Panc1 (cell line): Measurements from ENCODE around the gene TANGO2. TPM values are rescaled to one million over a fixed set of nuclear protein-coding genes. Genes with fewer than 3 reads are reported as not detected.

ENCODE experiments used
- ATAC-seq: fragments of 200-7000 bp; cut with Tn5 transposase; 2 replicates; pipeline ENCODE4 v1.9.1; 2020; ENCODE audit warnings: mild to moderate bottlenecking, moderate library complexity
- BruUV-seq: library from RNA; stranded (reverse); fragments of 400-500 nt; replicated peaks from 2 replicates; lab custom pipeline; 2021; lab: Mats Ljungman, UMichigan
- CTCF ChIA-PET: fragments of 300-600 bp; sonication (Branson Sonifier 250); formaldehyde crosslinking; loops from one replicate; lab custom pipeline; 2022; ENCODE audit warnings: antibody characterized with exemption; lab: Charles Lee
- POLR2A ChIA-PET: fragments of 300-600 bp; sonication (Branson Sonifier 250); formaldehyde crosslinking; loops from one replicate; lab custom pipeline; 2022; ENCODE audit warnings: antibody characterized with exemption; lab: Charles Lee
- DNase-seq: peaks from one replicate; pipeline ENCODE4 v3.0.0-alpha.2; 2010; ENCODE audit warnings: low read depth, low spot score
- H3K27ac ChIP-seq: 2 replicates; pipeline ENCODE4 v1.5.1; 2011; ENCODE audit warnings: mild to moderate bottlenecking, low read length, inconsistent platforms
- H3K27me3 ChIP-seq: fragments of 200-500 bp; sonication (Bioruptor generic); 2 replicates; pipeline ENCODE4 v1.6.0; 2014; ENCODE audit warnings: low read length, inconsistent platforms; ENCODE audit not compliant: control insufficient read depth, insufficient read depth
- H3K36me3 ChIP-seq: fragments of 200-500 bp; sonication (Bioruptor generic); 2 replicates; pipeline ENCODE4 v1.5.1; 2014; ENCODE audit warnings: inconsistent platforms, mild to moderate bottlenecking, low read length, moderate library complexity; ENCODE audit not compliant: control insufficient read depth, insufficient read depth
- H3K4me1 ChIP-seq: 2 replicates; pipeline ENCODE4 v1.5.1; 2011; ENCODE audit warnings: inconsistent platforms, mild to moderate bottlenecking, low read length, moderate library complexity; ENCODE audit not compliant: control insufficient read depth, insufficient read depth
- H3K4me3 ChIP-seq, 2 experiments: 2 replicates each; pipeline ENCODE4 v1.5.1; 2011 to 2012; ENCODE audit warnings: low read depth in 2 of 2, low read length in 2 of 2, mild to moderate bottlenecking in 2 of 2, inconsistent platforms in 1 of 2, moderate library complexity in 1 of 2
- H3K9me3 ChIP-seq: fragments of 200-500 bp; sonication (Bioruptor generic); 2 replicates; pipeline ENCODE4 v1.5.1; 2014; ENCODE audit warnings: low read depth, mild to moderate bottlenecking, inconsistent platforms, low read length, moderate library complexity; ENCODE audit not compliant: control insufficient read depth, insufficient read depth
- CTCF ChIP-seq: fragments of 450-650 bp; IDR thresholded peaks from 2 replicates; pipeline ENCODE4 v1.5.1; 2017; ENCODE audit warnings: mild to moderate bottlenecking
- POLR2AphosphoS5 ChIP-seq: IDR thresholded peaks from 2 replicates; pipeline ENCODE4 v1.6.1; 2012; ENCODE audit warnings: mild to moderate bottlenecking, low read depth, low read length, moderate library complexity
- REST ChIP-seq, 2 experiments: IDR thresholded peaks; 2 replicates each; pipeline ENCODE4 v1.6.1; 2011 to 2012; ENCODE audit warnings: low read depth in 2 of 2, control low read depth in 1 of 2, low read length in 1 of 2, mild to moderate bottlenecking in 1 of 2, moderate library complexity in 1 of 2; ENCODE audit not compliant: insufficient read depth in 1 of 2
- SIN3A ChIP-seq: IDR thresholded peaks from 2 replicates; pipeline ENCODE4 v1.6.1; 2012; ENCODE audit warnings: low read depth, mild to moderate bottlenecking, low read length, moderate library complexity, borderline replicate concordance; ENCODE audit not compliant: insufficient read depth
- TCF7L2 ChIP-seq: IDR thresholded peaks from 2 replicates; pipeline ENCODE4 v1.6.1; 2011; ENCODE audit warnings: mild to moderate bottlenecking, low read depth, low read length, inconsistent platforms
- in situ Hi-C: cut with HindIII; loops from 2 replicates; pipeline ENCODE4 v1.10.0; 2016; ENCODE audit warnings: low sequenced_read_pairs, low pct_unique_long_range_greater_than_20kb
- intact Hi-C: fragments of 100-400 bp; cut with micrococcal nuclease; formaldehyde crosslinking; loops from one replicate; pipeline ENCODE4 v1.10.0; 2022; ENCODE audit not compliant: unreplicated experiment
- total RNA-seq: library from RNA; stranded (reverse); gene quantifications from one replicate; pipeline ENCODE4 v1.2.1, GENCODE V29; 2021; ENCODE audit not compliant: unreplicated experiment

The TANGO2 gene
- total RNA-seq, 1 experiment from 2014 or later: 32.2 TPM

- H3K36me3 ChIP-seq: no peaks in the 10 kb centered on the region
- no peaks in the 10 kb centered on the region for H3K9me3 ChIP-seq
- no peak overlapping the region for H3K27ac ChIP-seq
- ChIA-PET POLR2A (no interaction called here), CTCF (interaction anchor here (0.7 to 1.3 kb wide), 2 partner anchors 14 to 117 kb away, joined by 5 to 6 read pairs; no protein-coding TSS in a partner anchor)
- intact Hi-C loops: no loop called here
- DNase-seq (no peak), ATAC-seq (no peak)
- TF ChIP-seq SIN3A (no peak), TCF7L2 (no peak)
- H3K4me1 ChIP-seq: peaks cover 1% of the 10 kb centered on the region; the same call in 1 of the 2 replicates
- in situ Hi-C loops: no loop called here
- no peaks in the 10 kb centered on the region for H3K27me3 ChIP-seq
- BruUV-seq: no TSS peak
- no peak overlapping the region for H3K4me3 ChIP-seq
These were observed 6.2 kb downstream of the TANGO2 start for GRCh38 chr22:20026996-20027601.

- Histone ChIP-seq H3K4me1 (no peaks in the 10 kb centered on the region), H3K9me3 (no peaks in the 10 kb centered on the region), H3K27ac (no peak overlapping the region), H3K4me3 (no peak overlapping the region), H3K27me3 (no peaks in the 10 kb centered on the region), H3K36me3 (no peaks in the 10 kb centered on the region)
- DNase-seq (no peak), ATAC-seq (peak; percentile 76; the same call in 1 of the 2 replicates)
- POLR2A ChIA-PET: no interaction called here
- BruUV-seq: no TSS peak
- in situ Hi-C loops: no loop called here
- intact Hi-C loops: no loop called here
- CTCF ChIA-PET: interaction anchor here (0.7 kb wide), 1 partner anchor 118 kb away, joined by 5 read pairs; no protein-coding TSS in a partner anchor
- TF ChIP-seq TCF7L2: no peak
- TF ChIP-seq POLR2AphosphoS5: no peak
- no peak for TF ChIP-seq REST (IDR thresholded peaks at IDR 0.05; ENCODE audit: insufficient read depth in 1 of 2, low read depth in 2 of 2, low read length in 1 of 2)
- no peak for TF ChIP-seq CTCF
- TF ChIP-seq SIN3A: no peak
These were observed 7.3 kb downstream of the TANGO2 start for GRCh38 chr22:20027966-20028854.
